SK-N-SH treated with all-trans-retinoic acid at 6 μM for 48 hours (cell line): ENCODE measurements around the gene ARSB.

ENCODE experiments used
- ATAC-seq: fragments of 200-7000 bp; cut with Tn5 transposase; 3 replicates; pipeline ENCODE4 v1.9.1; 2020; ENCODE audit warnings: mild to moderate bottlenecking, moderate library complexity
- ARNTL ChIP-seq: fragments of 450-650 bp; formaldehyde crosslinking; IDR thresholded peaks from 2 replicates; pipeline ENCODE4 v1.5.0; 2020; ENCODE audit warnings: low read depth, mild to moderate bottlenecking, moderate library complexity, borderline replicate concordance
- CSDC2 ChIP-seq: fragments of 250-450 bp; sonication (Bioruptor Pico); IDR thresholded peaks from 2 replicates; pipeline ENCODE4 v1.5.0; 2020; ENCODE audit warnings: mild to moderate bottlenecking, moderate library complexity
- PPARA ChIP-seq: fragments of 250-450 bp; sonication (Bioruptor Pico); IDR thresholded peaks from 2 replicates; pipeline ENCODE4 v1.5.0; 2020; ENCODE audit warnings: mild to moderate bottlenecking, borderline replicate concordance
- RARB ChIP-seq: fragments of 250-450 bp; sonication (Bioruptor Pico); IDR thresholded peaks from 2 replicates; pipeline ENCODE4 v1.8.0; 2021; ENCODE audit warnings: mild to moderate bottlenecking, moderate library complexity
- TOX ChIP-seq: fragments of 250-450 bp; sonication (Bioruptor Pico); IDR thresholded peaks from 2 replicates; pipeline ENCODE4 v1.8.0; 2021; ENCODE audit warnings: mild to moderate bottlenecking, moderate library complexity, borderline replicate concordance
- ZC3H10 ChIP-seq: fragments of 250-450 bp; sonication (Bioruptor Pico); IDR thresholded peaks from 2 replicates; pipeline ENCODE4 v1.5.1; 2021; ENCODE audit warnings: mild to moderate bottlenecking, moderate library complexity
- ZFP3 ChIP-seq: fragments of 250-450 bp; sonication (Bioruptor Pico); IDR thresholded peaks from 2 replicates; pipeline ENCODE4 v1.5.0; 2020; ENCODE audit warnings: mild to moderate bottlenecking, moderate library complexity
- ZFP30 ChIP-seq: fragments of 450-650 bp; formaldehyde crosslinking; IDR thresholded peaks from 2 replicates; pipeline ENCODE4 v1.5.0; 2022; ENCODE audit warnings: mild to moderate bottlenecking, moderate library complexity
- ZNF565 ChIP-seq: fragments of 450-650 bp; formaldehyde crosslinking; conservative IDR thresholded peaks from 2 replicates; pipeline ENCODE4 v1.5.0; 2020; ENCODE audit warnings: low read depth, mild to moderate bottlenecking, moderate library complexity
- ZNF70 ChIP-seq: fragments of 450-650 bp; formaldehyde crosslinking; IDR thresholded peaks from 2 replicates; pipeline ENCODE4 v1.5.0; 2020; ENCODE audit warnings: mild to moderate bottlenecking, moderate library complexity
- ZNF8 ChIP-seq: fragments of 450-650 bp; formaldehyde crosslinking; IDR thresholded peaks from 2 replicates; pipeline ENCODE4 v1.5.0; 2020; ENCODE audit warnings: mild to moderate bottlenecking, moderate library complexity
- TF ChIP-seq, protein P1 (sequence below): fragments of 250-450 bp; sonication (Bioruptor Pico); IDR thresholded peaks from 2 replicates; pipeline ENCODE4 v1.5.0; 2020; ENCODE audit warnings: mild to moderate bottlenecking, moderate library complexity
- TF ChIP-seq, protein P2 (sequence below): fragments of 250-450 bp; sonication (Bioruptor Pico); IDR thresholded peaks from 2 replicates; pipeline ENCODE4 v1.8.0; 2020; ENCODE audit warnings: mild to moderate bottlenecking, moderate library complexity, borderline replicate concordance
- TF ChIP-seq, protein P3 (sequence below): fragments of 250-450 bp; sonication (Bioruptor Pico); IDR thresholded peaks from 2 replicates; pipeline ENCODE4 v1.5.1; 2021; ENCODE audit warnings: mild to moderate bottlenecking, moderate library complexity
- TF ChIP-seq, protein P4 (sequence below): fragments of 250-450 bp; sonication (Bioruptor Pico); IDR thresholded peaks from 2 replicates; pipeline ENCODE4 v1.8.0; 2021; ENCODE audit warnings: low read depth, mild to moderate bottlenecking, moderate library complexity, borderline replicate concordance
- TF ChIP-seq, protein P5 (sequence below): fragments of 250-450 bp; sonication (Bioruptor Pico); IDR thresholded peaks from 2 replicates; pipeline ENCODE4 v1.5.1; 2020; ENCODE audit warnings: low read depth, mild to moderate bottlenecking, moderate library complexity

ARSB gene

DNA sequence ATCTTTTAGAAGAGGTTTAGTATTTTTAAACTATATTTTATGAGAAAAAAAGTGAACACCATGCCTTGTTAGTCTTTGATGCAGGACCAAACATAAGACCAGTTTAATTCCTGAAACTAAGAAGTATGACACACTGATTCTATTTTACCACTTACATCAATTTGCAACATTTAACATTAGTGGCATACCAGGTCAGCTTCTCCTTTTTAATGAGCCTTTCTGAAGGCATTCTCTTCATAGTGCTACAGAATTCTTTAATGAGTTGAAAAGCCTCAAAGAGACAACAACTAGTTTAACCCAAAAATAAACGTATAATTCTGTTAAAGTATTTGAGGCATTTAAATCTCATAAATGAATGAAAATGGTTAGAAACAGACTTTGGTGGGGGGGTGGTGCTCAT is 28.2 kb downstream of the ARSB start (continued):
- TF ChIP-seq, protein P1, sequence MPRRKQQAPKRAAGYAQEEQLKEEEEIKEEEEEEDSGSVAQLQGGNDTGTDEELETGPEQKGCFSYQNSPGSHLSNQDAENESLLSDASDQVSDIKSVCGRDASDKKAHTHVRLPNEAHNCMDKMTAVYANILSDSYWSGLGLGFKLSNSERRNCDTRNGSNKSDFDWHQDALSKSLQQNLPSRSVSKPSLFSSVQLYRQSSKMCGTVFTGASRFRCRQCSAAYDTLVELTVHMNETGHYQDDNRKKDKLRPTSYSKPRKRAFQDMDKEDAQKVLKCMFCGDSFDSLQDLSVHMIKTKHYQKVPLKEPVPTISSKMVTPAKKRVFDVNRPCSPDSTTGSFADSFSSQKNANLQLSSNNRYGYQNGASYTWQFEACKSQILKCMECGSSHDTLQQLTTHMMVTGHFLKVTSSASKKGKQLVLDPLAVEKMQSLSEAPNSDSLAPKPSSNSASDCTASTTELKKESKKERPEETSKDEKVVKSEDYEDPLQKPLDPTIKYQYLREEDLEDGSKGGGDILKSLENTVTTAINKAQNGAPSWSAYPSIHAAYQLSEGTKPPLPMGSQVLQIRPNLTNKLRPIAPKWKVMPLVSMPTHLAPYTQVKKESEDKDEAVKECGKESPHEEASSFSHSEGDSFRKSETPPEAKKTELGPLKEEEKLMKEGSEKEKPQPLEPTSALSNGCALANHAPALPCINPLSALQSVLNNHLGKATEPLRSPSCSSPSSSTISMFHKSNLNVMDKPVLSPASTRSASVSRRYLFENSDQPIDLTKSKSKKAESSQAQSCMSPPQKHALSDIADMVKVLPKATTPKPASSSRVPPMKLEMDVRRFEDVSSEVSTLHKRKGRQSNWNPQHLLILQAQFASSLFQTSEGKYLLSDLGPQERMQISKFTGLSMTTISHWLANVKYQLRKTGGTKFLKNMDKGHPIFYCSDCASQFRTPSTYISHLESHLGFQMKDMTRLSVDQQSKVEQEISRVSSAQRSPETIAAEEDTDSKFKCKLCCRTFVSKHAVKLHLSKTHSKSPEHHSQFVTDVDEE (CRISPR knock-in tag): no peak
- TF ChIP-seq PPARA: no peak
- TF ChIP-seq, protein P2, sequence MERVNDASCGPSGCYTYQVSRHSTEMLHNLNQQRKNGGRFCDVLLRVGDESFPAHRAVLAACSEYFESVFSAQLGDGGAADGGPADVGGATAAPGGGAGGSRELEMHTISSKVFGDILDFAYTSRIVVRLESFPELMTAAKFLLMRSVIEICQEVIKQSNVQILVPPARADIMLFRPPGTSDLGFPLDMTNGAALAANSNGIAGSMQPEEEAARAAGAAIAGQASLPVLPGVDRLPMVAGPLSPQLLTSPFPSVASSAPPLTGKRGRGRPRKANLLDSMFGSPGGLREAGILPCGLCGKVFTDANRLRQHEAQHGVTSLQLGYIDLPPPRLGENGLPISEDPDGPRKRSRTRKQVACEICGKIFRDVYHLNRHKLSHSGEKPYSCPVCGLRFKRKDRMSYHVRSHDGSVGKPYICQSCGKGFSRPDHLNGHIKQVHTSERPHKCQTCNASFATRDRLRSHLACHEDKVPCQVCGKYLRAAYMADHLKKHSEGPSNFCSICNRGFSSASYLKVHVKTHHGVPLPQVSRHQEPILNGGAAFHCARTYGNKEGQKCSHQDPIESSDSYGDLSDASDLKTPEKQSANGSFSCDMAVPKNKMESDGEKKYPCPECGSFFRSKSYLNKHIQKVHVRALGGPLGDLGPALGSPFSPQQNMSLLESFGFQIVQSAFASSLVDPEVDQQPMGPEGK (CRISPR knock-in tag): no peak
- TF ChIP-seq ZNF8 (CRISPR knock-in tag): no peak
- TF ChIP-seq ZNF70 (CRISPR knock-in tag): no peak
- no peak for TF ChIP-seq ZFP30 (CRISPR knock-in tag)
- TF ChIP-seq ARNTL (CRISPR knock-in tag): no peak

DNA sequence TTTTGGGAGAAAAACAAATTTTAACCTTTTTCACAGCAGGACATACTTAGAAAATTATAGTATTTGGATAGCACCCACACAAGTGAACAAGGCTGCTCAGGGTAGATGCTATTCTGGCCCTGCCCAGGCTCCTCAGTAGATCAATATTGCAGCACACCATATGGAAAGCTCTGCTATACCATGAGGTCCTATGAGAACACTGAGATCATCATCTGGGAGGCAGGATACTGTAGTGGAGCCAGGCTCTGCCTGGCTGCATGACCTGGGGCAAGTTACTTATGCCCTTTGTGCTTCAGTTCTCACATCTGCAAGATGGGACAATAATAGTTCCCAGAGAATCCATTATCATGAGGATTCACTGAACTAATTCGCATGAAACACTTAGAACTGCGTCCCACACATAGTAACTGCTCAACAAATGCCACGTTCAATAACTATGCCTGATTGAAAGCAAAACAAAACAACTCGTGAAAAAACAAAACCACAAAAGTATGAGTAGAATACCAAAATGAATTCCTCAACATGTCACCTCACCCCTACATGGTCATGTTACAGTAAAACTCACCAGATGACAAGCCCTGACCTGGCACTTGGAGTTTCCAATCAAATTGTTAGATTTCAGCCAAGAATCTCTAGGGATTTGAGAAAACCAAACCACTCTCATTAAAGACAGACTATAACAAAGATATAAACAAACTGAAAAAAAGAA is 31.9 kb downstream of the ARSB start:
- ATAC-seq: peak; percentile 19; the same call in 2 of the 3 replicates
- no peak for TF ChIP-seq PPARA
- no peak for TF ChIP-seq CSDC2
- no peak for TF ChIP-seq ZFP3 (CRISPR knock-in tag)
- TF ChIP-seq, all 23 proteins: peak for 0

DNA sequence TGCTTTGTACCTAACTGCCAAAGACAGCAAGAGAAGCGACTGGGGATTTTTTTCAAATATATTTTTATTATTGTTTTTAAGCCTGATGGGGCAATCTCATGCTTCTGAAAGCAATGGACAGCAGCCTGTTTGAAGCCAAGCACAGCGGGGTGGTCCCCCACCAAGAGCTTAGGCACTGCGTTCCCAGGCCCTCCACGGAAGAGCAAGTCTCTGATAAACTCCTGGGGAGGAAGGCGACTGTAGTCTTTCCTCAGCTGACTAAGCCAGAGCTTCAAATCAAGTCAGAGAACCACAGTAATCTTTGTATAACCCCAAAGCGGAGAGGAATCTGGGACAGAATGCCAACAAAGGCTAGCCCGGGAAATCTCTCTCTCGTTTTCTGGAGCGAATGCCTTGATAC is 54.4 kb downstream of the ARSB start:
- ATAC-seq: no peak

DNA sequence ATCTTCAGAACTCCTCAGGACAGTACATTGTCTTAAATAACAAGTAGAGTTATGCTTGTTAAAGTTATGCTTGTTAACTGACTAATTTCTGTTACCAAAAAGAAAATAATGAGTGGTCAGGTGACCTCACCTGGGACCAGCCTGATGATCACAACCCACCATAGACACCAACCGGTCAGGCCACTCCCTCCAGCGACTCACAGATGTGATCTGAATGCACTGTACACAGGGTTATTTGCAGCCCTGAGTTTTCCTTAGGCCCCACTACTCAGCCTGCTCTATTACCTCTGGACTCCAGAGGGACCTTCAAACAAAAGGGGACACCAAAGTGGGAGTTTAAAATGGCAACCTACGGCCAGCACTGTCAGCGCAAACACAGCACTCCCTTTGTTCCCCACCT is 55.3 kb downstream of the ARSB start:
- TF ChIP-seq, protein P3, sequence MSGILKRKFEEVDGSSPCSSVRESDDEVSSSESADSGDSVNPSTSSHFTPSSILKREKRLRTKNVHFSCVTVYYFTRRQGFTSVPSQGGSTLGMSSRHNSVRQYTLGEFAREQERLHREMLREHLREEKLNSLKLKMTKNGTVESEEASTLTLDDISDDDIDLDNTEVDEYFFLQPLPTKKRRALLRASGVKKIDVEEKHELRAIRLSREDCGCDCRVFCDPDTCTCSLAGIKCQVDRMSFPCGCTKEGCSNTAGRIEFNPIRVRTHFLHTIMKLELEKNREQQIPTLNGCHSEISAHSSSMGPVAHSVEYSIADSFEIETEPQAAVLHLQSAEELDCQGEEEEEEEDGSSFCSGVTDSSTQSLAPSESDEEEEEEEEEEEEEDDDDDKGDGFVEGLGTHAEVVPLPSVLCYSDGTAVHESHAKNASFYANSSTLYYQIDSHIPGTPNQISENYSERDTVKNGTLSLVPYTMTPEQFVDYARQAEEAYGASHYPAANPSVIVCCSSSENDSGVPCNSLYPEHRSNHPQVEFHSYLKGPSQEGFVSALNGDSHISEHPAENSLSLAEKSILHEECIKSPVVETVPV (CRISPR knock-in tag): no peak
- TF ChIP-seq, protein P4, sequence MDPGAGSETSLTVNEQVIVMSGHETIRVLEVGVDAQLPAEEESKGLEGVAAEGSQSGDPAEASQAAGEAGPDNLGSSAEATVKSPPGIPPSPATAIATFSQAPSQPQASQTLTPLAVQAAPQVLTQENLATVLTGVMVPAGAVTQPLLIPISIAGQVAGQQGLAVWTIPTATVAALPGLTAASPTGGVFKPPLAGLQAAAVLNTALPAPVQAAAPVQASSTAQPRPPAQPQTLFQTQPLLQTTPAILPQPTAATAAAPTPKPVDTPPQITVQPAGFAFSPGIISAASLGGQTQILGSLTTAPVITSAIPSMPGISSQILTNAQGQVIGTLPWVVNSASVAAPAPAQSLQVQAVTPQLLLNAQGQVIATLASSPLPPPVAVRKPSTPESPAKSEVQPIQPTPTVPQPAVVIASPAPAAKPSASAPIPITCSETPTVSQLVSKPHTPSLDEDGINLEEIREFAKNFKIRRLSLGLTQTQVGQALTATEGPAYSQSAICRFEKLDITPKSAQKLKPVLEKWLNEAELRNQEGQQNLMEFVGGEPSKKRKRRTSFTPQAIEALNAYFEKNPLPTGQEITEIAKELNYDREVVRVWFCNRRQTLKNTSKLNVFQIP (CRISPR knock-in tag): no peak
- TF ChIP-seq ZNF565 (CRISPR knock-in tag): no peak
- TF ChIP-seq, protein P5, sequence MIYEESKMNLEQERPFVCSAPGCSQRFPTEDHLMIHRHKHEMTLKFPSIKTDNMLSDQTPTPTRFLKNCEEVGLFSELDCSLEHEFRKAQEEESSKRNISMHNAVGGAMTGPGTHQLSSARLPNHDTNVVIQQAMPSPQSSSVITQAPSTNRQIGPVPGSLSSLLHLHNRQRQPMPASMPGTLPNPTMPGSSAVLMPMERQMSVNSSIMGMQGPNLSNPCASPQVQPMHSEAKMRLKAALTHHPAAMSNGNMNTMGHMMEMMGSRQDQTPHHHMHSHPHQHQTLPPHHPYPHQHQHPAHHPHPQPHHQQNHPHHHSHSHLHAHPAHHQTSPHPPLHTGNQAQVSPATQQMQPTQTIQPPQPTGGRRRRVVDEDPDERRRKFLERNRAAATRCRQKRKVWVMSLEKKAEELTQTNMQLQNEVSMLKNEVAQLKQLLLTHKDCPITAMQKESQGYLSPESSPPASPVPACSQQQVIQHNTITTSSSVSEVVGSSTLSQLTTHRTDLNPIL (CRISPR knock-in tag): no peak
- ATAC-seq: no peak

More for the DNA sequence above, 54.4 kb downstream of the ARSB start:
- TF ChIP-seq ZFP3 (CRISPR knock-in tag): no peak
- no peak for TF ChIP-seq ZNF565 (CRISPR knock-in tag)
- no peak for TF ChIP-seq TOX (CRISPR knock-in tag)
- TF ChIP-seq, protein P4 (CRISPR knock-in tag): no peak
- no peak for TF ChIP-seq RARB (CRISPR knock-in tag)
- TF ChIP-seq CSDC2: no peak
- no peak for TF ChIP-seq ZC3H10 (CRISPR knock-in tag)
